Memory B cell (primary cell): ENCODE results near the gene MAP7D1.
A peak's percentile ranks its signal among the peaks of the same experiment; 100 is the strongest.
"Not testable (repeated sequence)": the region's sequence is repeated elsewhere in the genome, so short reads cannot be mapped to it uniquely, and the experiment has no call there.

Experiments
- ATAC-seq: fragments of 150-1000 bp; cut with Tn5 transposase; 2 replicates; pipeline ENCODE4 v1.10.0; 2021; ENCODE audit warnings: low read depth, mild to moderate bottlenecking, moderate library complexity
- DNase-seq, 2 donors: peaks; one replicate each; pipeline ENCODE4 v3.0.0; 2022; ENCODE audit warnings: low spot score in 2 of 2
- H3K27ac Mint-ChIP-seq: one replicate; pipeline ENCODE4 v1.8.0; 2022; ENCODE audit warnings: mild to moderate bottlenecking, moderate library complexity, mixed read lengths
- H3K27me3 Mint-ChIP-seq: one replicate; pipeline ENCODE4 v1.8.0; 2022; ENCODE audit warnings: mixed read lengths
- H3K36me3 Mint-ChIP-seq: one replicate; pipeline ENCODE4 v1.8.0; 2022; ENCODE audit warnings: mild to moderate bottlenecking, mixed read lengths
- H3K4me1 Mint-ChIP-seq: one replicate; pipeline ENCODE4 v1.8.0; 2022; ENCODE audit warnings: mixed read lengths
- H3K4me3 Mint-ChIP-seq: one replicate; pipeline ENCODE4 v1.8.0; 2022; ENCODE audit warnings: mild to moderate bottlenecking, moderate library complexity, mixed read lengths
- H3K9me3 Mint-ChIP-seq: one replicate; pipeline ENCODE4 v1.8.0; 2022; ENCODE audit warnings: mixed read lengths

Gene MAP7D1

DNA sequence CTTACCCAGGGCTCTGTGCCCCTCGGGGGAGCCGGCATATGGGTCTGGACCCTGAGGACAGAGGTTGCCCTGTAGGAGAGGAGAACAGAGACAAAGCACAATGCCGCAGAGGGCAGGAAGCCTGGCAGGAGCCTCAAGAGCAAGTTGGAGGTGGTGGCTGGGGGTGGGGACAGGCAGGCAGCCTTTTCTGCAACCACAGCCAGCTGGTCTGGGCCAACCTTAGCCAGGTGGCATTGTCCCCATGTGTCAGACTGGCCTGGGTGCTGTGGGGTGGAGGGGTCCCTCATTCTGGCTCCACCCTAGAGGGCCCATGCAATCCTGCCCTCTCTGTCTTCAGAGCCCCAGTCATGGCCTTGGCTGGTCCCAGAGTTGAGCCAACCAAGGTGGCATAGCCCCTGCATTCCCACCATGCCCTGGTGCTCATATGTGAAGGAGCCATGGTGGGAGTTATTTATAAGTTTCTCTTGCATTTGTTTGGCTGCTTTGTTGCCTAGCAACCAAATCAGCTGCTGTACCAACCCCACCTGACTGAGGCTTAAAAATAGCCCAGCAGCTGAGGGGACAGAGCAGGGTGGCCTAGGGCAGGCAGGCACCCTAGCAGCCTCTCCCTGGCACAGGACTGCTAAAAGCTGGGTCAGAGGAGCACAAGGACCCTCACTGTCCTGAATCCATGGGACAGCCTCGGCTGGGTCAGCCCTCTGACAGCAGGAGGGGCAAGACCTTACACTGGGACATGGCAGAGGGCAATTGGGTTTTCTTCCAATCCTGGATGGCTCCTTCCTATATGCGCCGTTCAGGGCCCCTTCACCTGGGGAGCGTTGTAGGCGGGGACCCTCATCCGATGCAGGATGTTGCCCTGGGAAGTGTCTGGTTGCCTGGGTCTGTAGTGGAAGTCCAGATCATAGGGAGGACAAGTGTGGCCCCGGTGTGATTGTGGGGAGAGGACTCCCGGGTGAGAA lies 19.5 kb downstream of the MAP7D1 start:
- Mint-ChIP-seq H3K4me3 (peak overlapping the region; percentile 43), H3K36me3 (peaks cover 35% of the 10 kb centered on the region), H3K4me1 (peaks cover 13% of the 10 kb centered on the region), H3K27me3 (no peaks in the 10 kb centered on the region), H3K9me3 (no peaks in the 10 kb centered on the region), H3K27ac (peak overlapping the region; percentile 76)
- peak; percentile 80 for ATAC-seq
- no peak for DNase-seq

DNA sequence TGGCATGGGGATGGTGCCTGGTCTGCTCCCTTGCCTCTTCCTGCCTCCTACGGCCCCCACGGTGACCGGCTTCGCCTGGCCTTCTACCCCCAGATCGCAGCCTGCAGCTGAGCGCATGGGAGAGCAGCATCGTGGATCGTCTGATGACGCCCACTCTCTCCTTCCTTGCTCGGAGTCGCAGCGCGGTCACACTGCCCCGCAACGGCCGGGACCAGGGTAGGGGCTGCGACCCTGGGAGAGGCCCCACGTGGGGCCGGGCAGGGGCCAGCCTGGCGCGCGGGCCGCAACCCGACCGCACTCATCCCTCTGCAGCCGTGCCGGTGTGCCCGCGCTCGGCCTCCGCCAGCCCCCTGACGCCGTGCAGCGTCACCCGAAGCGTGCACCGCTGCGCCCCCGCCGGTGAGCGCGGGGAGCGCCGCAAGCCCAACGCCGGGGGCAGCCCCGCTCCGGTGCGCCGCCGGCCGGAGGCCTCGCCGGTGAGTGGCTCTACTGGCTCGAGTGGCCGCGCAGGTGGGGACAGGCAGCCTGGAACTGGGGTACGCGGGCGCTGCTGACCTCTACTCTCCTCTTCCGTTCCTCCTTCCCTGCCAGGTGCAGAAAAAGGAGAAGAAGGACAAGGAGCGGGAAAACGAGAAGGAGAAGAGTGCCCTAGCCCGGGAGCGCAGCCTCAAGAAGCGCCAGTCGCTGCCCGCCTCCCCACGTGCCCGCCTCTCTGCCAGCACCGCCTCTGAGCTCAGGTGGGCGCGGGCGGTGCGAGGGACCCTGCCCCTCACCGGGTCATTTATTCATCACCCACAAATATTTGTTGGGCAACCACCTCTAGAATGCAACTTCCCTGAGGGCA lies 20.4 kb downstream of the MAP7D1 start:
- H3K27me3 Mint-ChIP-seq: no peaks in the 10 kb centered on the region
- no peak overlapping the region for H3K4me3 Mint-ChIP-seq
- no peaks in the 10 kb centered on the region for H3K9me3 Mint-ChIP-seq
- DNase-seq (no peak), ATAC-seq (no peak)
- H3K27ac Mint-ChIP-seq: no peak overlapping the region
- H3K4me1 Mint-ChIP-seq: peaks cover 13% of the 10 kb centered on the region
- H3K36me3 Mint-ChIP-seq: peaks cover 39% of the 10 kb centered on the region

DNA sequence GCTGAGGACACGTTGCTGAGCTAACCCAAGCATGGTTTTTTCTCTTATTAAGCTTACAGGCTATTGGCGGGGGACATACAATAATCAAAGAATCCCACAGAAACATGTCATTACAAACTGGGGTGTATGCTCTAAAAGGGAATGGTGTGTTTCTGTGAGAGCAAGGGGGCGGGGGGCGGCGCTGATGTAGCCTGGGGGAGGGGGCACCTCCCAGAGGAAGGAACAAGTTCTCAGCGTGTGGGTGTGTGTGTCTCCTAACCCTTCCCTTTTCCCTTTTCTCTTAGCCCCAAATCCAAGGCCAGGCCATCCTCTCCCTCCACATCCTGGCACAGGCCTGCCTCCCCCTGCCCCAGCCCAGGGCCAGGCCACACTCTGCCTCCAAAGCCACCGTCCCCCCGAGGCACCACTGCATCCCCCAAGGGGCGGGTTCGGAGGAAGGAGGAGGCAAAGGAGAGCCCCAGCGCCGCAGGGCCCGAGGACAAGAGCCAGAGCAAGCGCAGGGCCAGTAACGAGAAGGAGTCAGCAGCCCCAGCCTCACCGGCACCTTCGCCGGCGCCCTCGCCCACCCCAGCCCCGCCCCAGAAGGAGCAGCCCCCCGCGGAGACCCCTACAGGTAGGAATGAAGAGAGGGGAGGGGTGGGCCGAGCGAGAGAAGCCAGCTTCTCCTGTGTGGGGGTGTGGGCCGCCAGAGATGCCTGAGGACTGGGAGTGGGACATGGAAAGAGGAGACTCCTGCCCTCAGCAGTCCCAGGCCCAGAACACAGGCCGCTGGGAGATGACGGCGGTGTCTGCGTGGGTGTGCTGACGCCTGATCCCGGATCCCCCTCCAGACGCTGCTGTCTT lies 21.9 kb downstream of the MAP7D1 start:
- Mint-ChIP-seq H3K4me1 (peaks cover 13% of the 10 kb centered on the region), H3K9me3 (no peaks in the 10 kb centered on the region), H3K4me3 (no peak overlapping the region), H3K27me3 (no peaks in the 10 kb centered on the region), H3K36me3 (peaks cover 34% of the 10 kb centered on the region), H3K27ac (no peak overlapping the region)
- ATAC-seq: no peak
- no peak for DNase-seq

DNA sequence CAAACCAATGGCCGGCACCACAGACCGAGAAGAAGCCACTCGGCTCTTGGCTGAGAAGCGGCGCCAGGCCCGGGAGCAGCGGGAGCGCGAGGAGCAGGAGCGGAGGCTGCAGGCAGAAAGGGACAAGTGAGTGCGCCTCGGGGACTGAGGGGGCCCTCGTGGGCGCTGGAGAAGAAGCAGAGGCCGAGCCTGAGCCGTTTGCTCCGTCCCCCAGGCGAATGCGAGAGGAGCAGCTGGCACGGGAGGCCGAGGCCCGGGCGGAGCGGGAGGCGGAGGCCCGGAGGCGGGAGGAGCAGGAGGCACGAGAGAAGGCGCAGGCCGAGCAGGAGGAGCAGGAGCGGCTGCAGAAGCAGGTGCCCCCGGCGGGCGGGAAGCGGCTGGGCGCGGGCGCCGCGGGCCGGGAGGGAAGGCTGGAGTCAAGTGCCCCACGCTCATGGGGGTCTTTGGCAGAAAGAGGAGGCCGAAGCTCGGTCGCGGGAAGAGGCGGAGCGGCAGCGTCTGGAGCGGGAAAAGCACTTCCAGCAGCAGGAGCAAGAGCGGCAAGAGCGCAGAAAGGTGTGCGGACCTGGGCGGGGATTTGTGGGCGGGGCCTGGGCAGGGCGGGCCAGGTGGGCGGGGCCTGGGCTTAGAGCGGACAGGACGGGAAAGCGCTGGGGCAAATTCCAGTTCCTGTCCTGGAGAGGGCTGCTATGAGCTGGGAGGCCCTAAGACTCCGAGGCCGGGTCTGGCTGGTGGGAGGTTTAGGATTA lies 22.7 kb downstream of the MAP7D1 start:
- H3K4me3 Mint-ChIP-seq: no peak overlapping the region
- peaks cover 30% of the 10 kb centered on the region for H3K36me3 Mint-ChIP-seq
- no peaks in the 10 kb centered on the region for H3K9me3 Mint-ChIP-seq
- H3K27me3 Mint-ChIP-seq: no peaks in the 10 kb centered on the region
- DNase-seq: no peak
- no peak for ATAC-seq
- peaks cover 13% of the 10 kb centered on the region for H3K4me1 Mint-ChIP-seq
- H3K27ac Mint-ChIP-seq: no peak overlapping the region

DNA sequence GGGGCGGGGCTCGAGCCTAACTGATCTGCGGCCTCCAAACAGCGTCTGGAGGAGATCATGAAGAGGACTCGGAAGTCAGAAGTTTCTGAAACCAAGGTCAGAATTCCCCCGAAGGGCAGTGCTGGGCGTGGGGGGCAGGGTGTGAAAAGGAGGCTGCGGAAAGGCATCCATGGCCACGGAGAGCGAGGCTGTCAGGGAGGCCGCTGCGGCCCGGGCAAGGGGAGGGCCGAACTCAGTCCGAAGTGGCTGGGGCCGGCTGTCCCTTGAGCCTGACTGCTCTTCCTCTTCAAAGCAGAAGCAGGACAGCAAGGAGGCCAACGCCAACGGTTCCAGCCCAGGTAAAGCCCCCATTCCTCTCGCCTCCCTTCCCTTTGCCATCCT lies 23.2 kb downstream of the MAP7D1 start:
- Mint-ChIP-seq H3K27ac (no peak overlapping the region), H3K9me3 (no peaks in the 10 kb centered on the region), H3K36me3 (peaks cover 25% of the 10 kb centered on the region), H3K4me3 (no peak overlapping the region), H3K27me3 (no peaks in the 10 kb centered on the region), H3K4me1 (peaks cover 8% of the 10 kb centered on the region)
- ATAC-seq (no peak), DNase-seq (no peak)

DNA sequence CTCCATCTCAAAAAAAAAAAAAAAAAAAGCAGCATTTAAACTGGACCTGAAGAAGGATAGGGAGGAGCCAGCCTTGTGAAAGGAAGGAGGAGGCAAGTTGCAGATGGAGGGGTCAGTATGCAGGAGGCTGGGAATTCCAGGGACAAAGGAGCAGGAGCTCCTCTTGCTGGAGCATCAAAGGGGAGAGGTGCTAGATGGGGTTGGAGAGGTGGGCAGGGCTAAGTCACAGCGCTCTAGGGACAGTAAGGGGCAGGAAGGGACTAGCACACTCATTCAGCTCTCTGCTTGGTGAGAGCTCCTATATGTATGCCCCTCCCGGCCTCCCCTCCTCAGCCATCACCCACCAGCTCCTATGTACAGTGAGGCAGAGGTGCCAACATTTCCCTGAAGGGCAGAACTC lies 26.8 kb downstream of the MAP7D1 start:
- H3K27me3 Mint-ChIP-seq: no peaks in the 10 kb centered on the region
- ATAC-seq: no peak
- H3K27ac Mint-ChIP-seq: peak overlapping the region; percentile 42
- peaks cover 19% of the 10 kb centered on the region for H3K36me3 Mint-ChIP-seq
- no peak for DNase-seq
- no peak overlapping the region for H3K4me3 Mint-ChIP-seq
- H3K4me1 Mint-ChIP-seq: no peaks in the 10 kb centered on the region
- no peaks in the 10 kb centered on the region for H3K9me3 Mint-ChIP-seq

DNA sequence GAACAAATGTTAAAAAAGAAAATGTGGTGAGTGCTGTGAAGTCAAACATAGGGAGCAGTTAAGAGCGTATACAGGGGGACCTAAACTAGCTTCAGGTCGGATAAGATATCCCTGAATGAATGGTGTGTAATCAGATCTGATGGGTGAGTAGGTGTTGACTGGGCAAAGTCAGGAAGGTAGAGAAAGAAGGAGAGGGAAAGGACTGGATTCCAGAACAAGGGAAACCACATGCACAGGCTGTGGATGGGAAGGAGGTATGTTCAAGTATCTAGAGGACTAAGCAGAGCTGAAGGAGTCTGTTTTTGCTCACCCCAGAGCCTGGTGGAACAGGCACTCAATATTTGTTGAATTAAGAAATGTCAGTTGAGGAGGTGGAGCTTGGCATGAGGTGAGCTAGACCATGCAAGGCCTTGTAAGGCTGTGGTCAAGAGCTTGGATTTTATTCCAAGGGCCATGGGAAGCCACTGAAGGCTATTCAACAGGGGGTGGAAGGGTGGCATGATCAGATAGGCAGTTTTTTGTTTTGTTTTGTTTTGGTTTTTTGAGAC lies 27.4 kb downstream of the MAP7D1 start:
- H3K4me3 Mint-ChIP-seq: no peak overlapping the region
- H3K27me3 Mint-ChIP-seq: no peaks in the 10 kb centered on the region
- DNase-seq (no peak), ATAC-seq (no peak)
- H3K9me3 Mint-ChIP-seq: no peaks in the 10 kb centered on the region
- H3K4me1 Mint-ChIP-seq: peaks cover 4% of the 10 kb centered on the region
- H3K36me3 Mint-ChIP-seq: peaks cover 18% of the 10 kb centered on the region
- H3K27ac Mint-ChIP-seq: peak overlapping the region; percentile 1

DNA sequence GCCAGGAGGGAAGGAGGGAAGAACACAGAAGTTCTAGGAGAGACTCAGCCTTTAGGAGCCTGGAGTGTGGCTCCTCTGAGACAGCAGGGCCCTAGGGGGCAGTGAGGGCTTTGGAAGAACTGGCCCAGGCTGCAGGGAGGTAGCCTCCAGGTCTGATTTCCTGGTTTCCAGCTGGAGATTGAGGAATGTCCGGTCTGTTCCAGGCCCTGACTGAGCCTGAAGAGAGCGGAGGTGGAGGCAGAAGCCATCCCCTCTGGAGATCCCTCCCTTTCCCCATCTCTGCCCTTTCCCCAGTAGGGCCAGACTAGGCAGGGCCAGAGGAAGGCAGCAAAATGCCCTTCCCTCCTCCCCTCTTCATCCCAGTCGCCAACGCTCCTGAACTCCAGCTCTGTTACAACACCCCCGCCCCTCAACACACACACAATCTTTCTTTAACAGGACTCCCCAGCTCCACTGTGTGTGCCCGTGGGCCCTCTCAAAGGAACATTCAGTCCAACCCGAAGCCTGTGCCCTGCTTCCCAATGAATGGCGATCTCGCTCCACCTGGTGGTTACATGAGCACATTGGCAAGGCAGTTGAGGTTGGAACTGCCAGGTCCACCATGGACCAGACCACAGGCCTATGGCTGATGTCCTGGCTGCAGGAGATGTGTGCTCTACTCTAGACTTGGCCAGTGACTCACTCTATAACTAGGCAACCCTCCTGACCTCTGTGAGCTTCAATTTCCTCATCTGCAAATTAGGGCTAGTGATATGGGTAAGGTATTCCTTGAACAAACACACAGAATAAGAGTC lies 32.0 kb downstream of the MAP7D1 start:
- H3K36me3 Mint-ChIP-seq: no peaks in the 10 kb centered on the region
- H3K4me3 Mint-ChIP-seq: no peak overlapping the region
- no peaks in the 10 kb centered on the region for H3K9me3 Mint-ChIP-seq
- H3K27ac Mint-ChIP-seq: peak overlapping the region; percentile 6
- H3K4me1 Mint-ChIP-seq: peaks cover 4% of the 10 kb centered on the region
- peak; percentile 64 to 73 for DNase-seq
- ATAC-seq: peak; percentile 98
- no peaks in the 10 kb centered on the region for H3K27me3 Mint-ChIP-seq

DNA sequence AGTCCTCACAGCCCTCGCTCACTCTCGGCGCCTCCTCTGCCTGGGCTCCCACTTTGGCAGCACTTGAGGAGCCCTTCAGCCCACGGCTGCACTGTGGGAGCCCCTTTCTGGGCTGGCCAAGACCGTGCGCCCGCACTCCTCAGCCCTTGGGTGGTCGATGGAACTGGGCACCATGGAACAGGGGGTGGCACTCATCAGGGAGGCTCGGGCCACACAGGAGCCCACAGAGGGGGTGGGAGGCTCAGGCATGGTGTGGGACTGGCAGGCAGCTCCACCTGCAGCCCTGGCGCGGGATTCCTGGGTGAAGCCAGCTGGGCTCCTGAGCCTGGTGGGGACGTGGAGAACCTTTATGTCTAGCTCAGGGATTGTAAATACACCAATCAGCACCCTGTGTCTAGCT lies 40.8 kb downstream of the MAP7D1 start:
- not testable (repeated sequence) for H3K27ac Mint-ChIP-seq, H3K36me3 Mint-ChIP-seq, DNase-seq, H3K27me3 Mint-ChIP-seq, H3K9me3 Mint-ChIP-seq, H3K4me3 Mint-ChIP-seq, ATAC-seq, H3K4me1 Mint-ChIP-seq

DNA sequence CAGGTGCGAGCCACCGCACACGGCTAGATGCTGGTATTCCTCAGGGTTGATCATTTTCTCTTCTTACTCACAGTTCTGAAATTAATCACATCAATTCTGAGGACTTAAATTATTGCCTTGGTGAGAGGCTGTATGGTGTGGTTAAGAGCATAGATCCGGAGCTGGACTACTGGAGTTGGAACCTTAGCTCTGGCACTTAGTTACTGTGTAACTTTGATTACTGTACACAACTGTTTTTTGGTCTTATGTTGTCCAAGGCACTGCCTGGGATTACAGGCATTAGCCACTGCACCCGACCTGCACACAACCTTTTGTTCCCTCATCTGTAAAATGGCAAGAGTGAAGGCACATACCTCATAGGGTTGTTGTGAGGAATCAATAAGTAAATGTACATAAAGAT lies 42.7 kb downstream of the MAP7D1 start:
- Mint-ChIP-seq H3K27ac (no peak overlapping the region), H3K9me3 (no peaks in the 10 kb centered on the region), H3K36me3 (no peaks in the 10 kb centered on the region), H3K27me3 (peaks cover 11% of the 10 kb centered on the region), H3K4me1 (peaks cover 9% of the 10 kb centered on the region), H3K4me3 (no peak overlapping the region)
- no peak for DNase-seq
- no peak for ATAC-seq

DNA sequence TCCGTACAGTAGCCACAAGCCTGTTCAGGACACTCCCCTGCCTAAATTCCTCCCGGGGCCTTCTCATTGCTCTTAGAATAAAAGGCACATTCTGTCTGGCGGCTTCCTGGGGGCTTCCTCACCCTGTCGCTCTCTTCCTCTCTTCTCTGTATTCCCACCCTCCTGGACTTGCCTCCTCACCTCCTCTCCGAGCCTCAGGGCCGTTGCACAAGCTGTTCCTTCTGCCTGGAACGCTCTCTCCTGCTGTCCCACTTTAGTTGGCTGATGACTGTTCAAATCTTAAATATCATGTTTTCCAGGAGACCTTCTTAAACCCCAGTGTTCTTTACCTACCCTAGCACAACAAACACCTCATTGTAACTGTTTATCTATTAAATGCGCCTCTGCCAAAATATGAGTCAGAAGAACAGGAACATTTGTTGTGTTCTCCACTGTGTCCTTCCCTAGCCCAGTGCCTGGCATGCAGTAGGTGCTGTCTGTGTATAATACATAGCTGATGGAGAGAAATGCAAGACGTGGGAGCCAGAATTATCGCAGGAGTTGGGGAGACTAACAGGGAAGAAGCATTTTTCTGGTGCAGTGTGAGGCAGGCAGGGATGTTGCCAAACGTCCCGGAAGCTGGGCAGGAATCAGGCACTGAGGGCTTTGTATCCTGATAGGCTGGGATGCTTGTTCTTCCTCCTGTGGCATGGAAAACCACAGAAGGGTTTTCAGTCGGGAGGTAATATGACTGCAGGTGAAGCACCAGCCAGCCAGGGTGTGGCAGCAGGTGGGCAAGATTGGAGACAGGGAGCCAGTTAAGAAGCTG lies 44.2 kb downstream of the MAP7D1 start:
- no peak for DNase-seq
- no peak for ATAC-seq

DNA sequence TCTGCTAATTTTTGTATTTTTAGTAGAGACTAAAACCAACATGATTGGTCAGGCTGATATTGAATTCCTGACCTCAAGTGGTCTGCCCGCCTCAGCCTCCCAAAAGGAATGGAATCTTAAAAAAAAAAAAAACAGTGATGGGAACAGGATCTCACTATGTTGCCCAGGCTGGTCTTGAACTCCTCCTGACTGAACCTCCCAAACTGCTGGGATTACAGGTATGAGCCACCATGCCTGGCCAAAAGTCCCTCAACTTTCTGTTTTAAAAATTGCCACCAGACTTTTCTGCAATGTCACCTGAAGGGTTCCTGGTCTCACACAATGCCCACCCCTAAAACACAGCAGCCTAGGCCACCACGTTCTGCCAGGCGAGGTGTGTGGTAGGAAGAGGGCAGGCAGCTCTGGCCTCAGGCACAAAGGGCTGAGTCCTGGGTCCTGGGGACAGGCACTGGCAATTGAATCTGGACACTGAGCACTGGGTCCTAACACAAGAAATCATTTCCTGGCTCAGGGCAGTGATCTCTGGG lies 47.1 kb downstream of the MAP7D1 start:
- Mint-ChIP-seq H3K27me3 (peaks cover 13% of the 10 kb centered on the region), H3K9me3 (no peaks in the 10 kb centered on the region), H3K27ac (no peak overlapping the region), H3K4me1 (peaks cover 4% of the 10 kb centered on the region), H3K4me3 (no peak overlapping the region), H3K36me3 (no peaks in the 10 kb centered on the region)
- no peak for DNase-seq
- ATAC-seq: no peak

More for the DNA sequence above, 44.2 kb downstream of the MAP7D1 start:
- no peaks in the 10 kb centered on the region for H3K9me3 Mint-ChIP-seq
- H3K4me3 Mint-ChIP-seq: no peak overlapping the region
- peaks cover 13% of the 10 kb centered on the region for H3K27me3 Mint-ChIP-seq
- no peak overlapping the region for H3K27ac Mint-ChIP-seq
- H3K36me3 Mint-ChIP-seq: no peaks in the 10 kb centered on the region
- H3K4me1 Mint-ChIP-seq: peaks cover 7% of the 10 kb centered on the region
